ENCODE results near the gene BCAS4.

The BCAS4 gene, protein sequence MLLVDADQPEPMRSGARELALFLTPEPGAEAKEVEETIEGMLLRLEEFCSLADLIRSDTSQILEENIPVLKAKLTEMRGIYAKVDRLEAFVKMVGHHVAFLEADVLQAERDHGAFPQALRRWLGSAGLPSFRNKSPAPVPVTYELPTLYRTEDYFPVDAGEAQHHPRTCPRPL

DNA sequence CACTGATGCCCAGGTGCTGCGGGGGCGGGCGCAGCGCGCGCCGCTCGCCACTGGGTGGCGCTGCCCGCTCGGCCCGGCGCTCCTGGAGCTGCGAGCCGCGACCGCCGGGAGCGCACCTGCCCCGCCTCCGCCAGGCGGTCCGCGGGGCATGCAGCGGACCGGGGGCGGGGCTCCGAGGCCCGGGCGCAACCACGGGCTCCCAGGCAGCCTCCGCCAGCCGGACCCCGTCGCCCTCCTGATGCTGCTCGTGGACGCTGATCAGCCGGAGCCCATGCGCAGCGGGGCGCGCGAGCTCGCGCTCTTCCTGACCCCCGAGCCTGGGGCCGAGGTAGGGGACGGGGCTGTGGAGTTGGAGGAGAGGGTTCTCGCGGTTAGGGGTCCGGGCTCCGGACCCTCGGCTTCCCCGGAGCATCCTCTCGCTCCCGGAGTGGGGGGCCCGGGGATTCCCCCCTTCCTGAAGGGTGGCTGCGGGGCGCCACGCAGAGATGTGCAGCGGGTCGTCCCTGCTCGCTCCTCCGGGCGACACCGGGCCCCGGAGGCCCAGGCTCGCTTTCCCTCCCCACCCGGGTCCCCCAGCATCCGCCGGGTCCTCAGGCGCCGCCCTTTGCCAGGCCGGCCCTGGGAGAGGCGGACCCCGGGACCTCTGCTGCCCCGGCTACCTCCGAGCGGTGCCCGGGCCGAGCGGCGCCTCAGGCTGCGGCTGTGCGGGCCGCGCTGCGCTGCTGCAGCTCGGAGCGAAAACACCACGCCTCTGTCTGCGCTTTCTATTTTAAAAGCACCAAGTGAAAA is at the start of gene BCAS4:
Gene BCAS4, plus strand, starts transcription at position 216 of the 789 bp plus-strand sequence. Its CDS starts 23 bp downstream, at position 239.
- Histone ChIP-seq H3K27ac (ENCODE audit: low read depth in 2 of 2, low read length in 2 of 2) (peak within 1 kb of the TSS in 1 of 2 donors; percentile 65), H3K27me3 (ENCODE audit: control insufficient read depth in 2 of 2, insufficient read depth in 2 of 2, low read length in 2 of 2) (no peaks in the 10 kb centered on the region), H3K9ac (ENCODE audit: low read depth in 1 of 2, low read length in 2 of 2) (peak within 1 kb of the TSS; percentile 47 to 50), H3K36me3 (ENCODE audit: control insufficient read depth in 2 of 2, insufficient read depth in 2 of 2, low read length in 2 of 2) (no peaks in the 10 kb centered on the region), H3K4me3 (ENCODE audit: low read length in 2 of 2) (peak within 1 kb of the TSS; percentile 64 to 71), H3K9me3 (ENCODE audit: control insufficient read depth in 2 of 2, low read length in 2 of 2) (no peaks in the 10 kb centered on the region), H3K4me1 (ENCODE audit: control insufficient read depth in 2 of 2, insufficient read depth in 2 of 2, low read length in 2 of 2) (peaks cover 17% of the 10 kb centered on the region in 2 donors)

DNA sequence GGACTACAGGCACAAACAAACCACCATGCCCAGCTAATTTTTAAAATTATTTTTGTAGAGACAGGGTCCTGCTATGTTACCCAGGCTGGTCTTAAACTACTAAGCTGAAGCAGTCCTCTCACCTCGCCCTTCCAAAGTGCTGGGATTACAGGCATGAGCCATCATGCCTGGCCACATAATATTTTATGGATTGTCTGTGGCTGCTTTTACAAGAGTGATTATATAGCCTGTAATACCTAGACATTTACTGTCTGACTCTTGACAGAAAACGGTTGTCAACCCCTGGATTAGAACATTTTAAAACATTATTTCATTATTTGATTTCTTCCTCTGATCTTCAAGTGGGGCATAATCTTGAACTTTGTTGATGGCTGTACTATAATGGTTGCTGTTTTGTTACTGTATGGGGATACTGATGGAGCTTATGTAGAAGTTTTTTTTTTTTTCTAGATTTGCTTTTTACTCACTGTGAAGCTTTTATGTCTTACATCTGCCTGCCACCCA is 49.2 kb upstream of the BCAS4 start:
- H3K9ac ChIP-seq (ENCODE audit: low read depth in 1 of 2, low read length in 2 of 2), result peak overlapping the region in 1 of 2 donors; percentile 7
- H3K27ac ChIP-seq (ENCODE audit: low read depth in 2 of 2, low read length in 2 of 2), result peak overlapping the region; percentile 42 to 56
- no peaks in the 10 kb centered on the region for H3K27me3 ChIP-seq (ENCODE audit: control insufficient read depth in 2 of 2, insufficient read depth in 2 of 2, low read length in 2 of 2)
- H3K9me3 ChIP-seq (ENCODE audit: control insufficient read depth in 2 of 2, low read length in 2 of 2), result no peaks in the 10 kb centered on the region
- peak overlapping the region in 1 of 2 donors; percentile 19 for H3K4me3 ChIP-seq (ENCODE audit: low read length in 2 of 2)
- peaks cover 19 to 40% of the 10 kb centered on the region in 2 donors for H3K4me1 ChIP-seq (ENCODE audit: control insufficient read depth in 2 of 2, insufficient read depth in 2 of 2, low read length in 2 of 2)
- H3K36me3 ChIP-seq (ENCODE audit: control insufficient read depth in 2 of 2, insufficient read depth in 2 of 2, low read length in 2 of 2), result peaks cover 8 to 12% of the 10 kb centered on the region in 2 donors

DNA sequence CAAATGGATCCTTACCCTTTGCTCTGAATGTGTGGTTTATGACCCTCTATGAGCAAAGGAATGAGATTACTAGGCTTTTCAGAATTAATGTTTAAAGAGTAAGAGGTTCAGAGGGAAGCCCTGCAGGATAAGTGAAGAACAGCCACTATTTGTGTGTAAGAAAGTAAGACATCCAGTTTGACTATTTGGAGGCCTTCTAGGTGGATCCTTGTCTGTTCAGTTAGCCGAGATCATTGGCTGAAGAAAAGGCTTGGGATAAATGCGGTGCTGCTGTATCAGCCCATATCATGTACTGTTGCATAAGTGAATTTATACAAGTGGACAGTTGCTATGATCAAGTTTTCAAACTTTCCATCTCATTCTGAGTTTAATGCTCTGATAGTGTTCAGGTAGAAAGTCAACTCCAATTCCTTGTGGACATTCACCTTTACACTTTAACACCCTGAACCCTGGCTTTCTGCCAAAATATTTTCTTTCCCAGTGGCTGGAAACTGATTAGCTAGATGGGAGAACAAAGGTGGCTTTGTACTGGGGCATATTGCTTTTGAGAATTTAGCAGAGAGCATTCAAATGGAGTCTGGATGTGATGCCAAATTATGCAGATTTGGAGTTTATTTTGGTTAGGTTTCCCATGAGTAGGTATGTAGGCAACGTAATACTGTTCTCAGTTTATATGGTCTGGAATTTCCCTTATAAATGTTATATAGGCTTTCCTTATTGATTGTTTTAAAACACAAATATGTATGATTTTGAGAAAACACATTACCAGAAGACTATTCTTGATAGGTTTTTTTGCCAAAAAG is 48.5 kb upstream of the BCAS4 start:
- Histone ChIP-seq H3K27me3 (ENCODE audit: control insufficient read depth in 2 of 2, insufficient read depth in 2 of 2, low read length in 2 of 2) (no peaks in the 10 kb centered on the region), H3K9ac (ENCODE audit: low read depth in 1 of 2, low read length in 2 of 2) (peak overlapping the region in 1 of 2 donors; percentile 7), H3K9me3 (ENCODE audit: control insufficient read depth in 2 of 2, low read length in 2 of 2) (no peaks in the 10 kb centered on the region), H3K36me3 (ENCODE audit: control insufficient read depth in 2 of 2, insufficient read depth in 2 of 2, low read length in 2 of 2) (peaks cover 8 to 12% of the 10 kb centered on the region in 2 donors), H3K4me1 (ENCODE audit: control insufficient read depth in 2 of 2, insufficient read depth in 2 of 2, low read length in 2 of 2) (peaks cover 19 to 40% of the 10 kb centered on the region in 2 donors), H3K4me3 (ENCODE audit: low read length in 2 of 2) (peak overlapping the region in 1 of 2 donors; percentile 19), H3K27ac (ENCODE audit: low read depth in 2 of 2, low read length in 2 of 2) (peak overlapping the region; percentile 42 to 56)

DNA sequence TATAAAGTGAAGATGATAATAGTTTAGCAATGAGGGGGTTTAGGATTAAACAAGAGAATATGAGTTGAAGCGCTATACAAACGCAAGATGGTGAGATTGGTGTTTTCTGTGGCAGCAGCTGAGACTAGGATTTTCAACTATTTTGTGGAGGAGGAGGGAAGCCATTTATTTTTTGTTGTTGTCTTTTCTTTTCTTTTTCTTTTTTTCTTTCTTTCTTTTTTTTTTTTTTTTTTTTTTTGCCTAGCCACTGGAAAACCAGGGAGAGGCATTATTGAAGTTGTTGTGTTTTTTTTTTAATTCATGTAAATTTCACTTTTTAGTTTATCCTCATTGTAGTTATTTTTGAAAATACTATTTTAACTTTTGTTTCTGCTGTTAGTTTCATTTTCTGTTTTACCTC is 47.6 kb upstream of the BCAS4 start:
- peak overlapping the region in 1 of 2 donors; percentile 42 for H3K27ac ChIP-seq (ENCODE audit: low read depth in 2 of 2, low read length in 2 of 2)
- H3K4me3 ChIP-seq (ENCODE audit: low read length in 2 of 2), result peak overlapping the region in 1 of 2 donors; percentile 3
- H3K9me3 ChIP-seq (ENCODE audit: control insufficient read depth in 2 of 2, low read length in 2 of 2), result no peaks in the 10 kb centered on the region
- peaks cover 8 to 12% of the 10 kb centered on the region in 2 donors for H3K36me3 ChIP-seq (ENCODE audit: control insufficient read depth in 2 of 2, insufficient read depth in 2 of 2, low read length in 2 of 2)
- H3K27me3 ChIP-seq (ENCODE audit: control insufficient read depth in 2 of 2, insufficient read depth in 2 of 2, low read length in 2 of 2), result no peaks in the 10 kb centered on the region
- H3K4me1 ChIP-seq (ENCODE audit: control insufficient read depth in 2 of 2, insufficient read depth in 2 of 2, low read length in 2 of 2), result peaks cover 19 to 37% of the 10 kb centered on the region in 2 donors
- peak overlapping the region in 1 of 2 donors; percentile 20 for H3K9ac ChIP-seq (ENCODE audit: low read depth in 1 of 2, low read length in 2 of 2)

DNA sequence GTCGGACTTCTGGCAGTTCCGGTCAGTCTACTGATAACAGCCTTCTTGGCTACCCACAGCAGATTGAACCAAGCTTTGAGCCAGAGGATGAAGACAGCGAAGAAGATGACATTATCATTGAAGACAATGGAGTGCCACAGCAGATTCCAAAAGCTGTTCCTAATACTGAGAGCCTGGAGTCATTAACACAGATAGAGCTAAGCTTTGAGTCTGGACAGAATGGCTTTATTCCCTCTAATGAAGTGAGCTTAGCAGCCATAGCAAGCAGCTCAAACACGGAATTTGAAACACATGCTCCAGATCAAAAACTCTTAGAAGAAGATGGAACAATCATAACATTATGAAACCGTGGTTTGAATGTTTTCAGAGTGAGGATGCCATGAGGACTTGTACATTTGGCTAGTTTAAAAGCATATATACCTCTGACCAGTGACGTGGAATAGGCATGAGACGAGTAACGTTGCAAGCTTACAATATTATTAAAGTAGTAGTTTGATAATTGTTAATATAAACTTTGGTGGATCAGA is 44.7 kb upstream of the BCAS4 start:
- Histone ChIP-seq H3K9ac (ENCODE audit: low read depth in 1 of 2, low read length in 2 of 2) (no peak overlapping the region), H3K9me3 (ENCODE audit: control insufficient read depth in 2 of 2, low read length in 2 of 2) (no peaks in the 10 kb centered on the region), H3K4me1 (ENCODE audit: control insufficient read depth in 2 of 2, insufficient read depth in 2 of 2, low read length in 2 of 2) (peaks cover 10 to 27% of the 10 kb centered on the region in 2 donors), H3K27ac (ENCODE audit: low read depth in 2 of 2, low read length in 2 of 2) (no peak overlapping the region), H3K36me3 (ENCODE audit: control insufficient read depth in 2 of 2, insufficient read depth in 2 of 2, low read length in 2 of 2) (peaks cover 8 to 12% of the 10 kb centered on the region in 2 donors), H3K4me3 (ENCODE audit: low read length in 2 of 2) (no peak overlapping the region), H3K27me3 (ENCODE audit: control insufficient read depth in 2 of 2, insufficient read depth in 2 of 2, low read length in 2 of 2) (no peaks in the 10 kb centered on the region)

DNA sequence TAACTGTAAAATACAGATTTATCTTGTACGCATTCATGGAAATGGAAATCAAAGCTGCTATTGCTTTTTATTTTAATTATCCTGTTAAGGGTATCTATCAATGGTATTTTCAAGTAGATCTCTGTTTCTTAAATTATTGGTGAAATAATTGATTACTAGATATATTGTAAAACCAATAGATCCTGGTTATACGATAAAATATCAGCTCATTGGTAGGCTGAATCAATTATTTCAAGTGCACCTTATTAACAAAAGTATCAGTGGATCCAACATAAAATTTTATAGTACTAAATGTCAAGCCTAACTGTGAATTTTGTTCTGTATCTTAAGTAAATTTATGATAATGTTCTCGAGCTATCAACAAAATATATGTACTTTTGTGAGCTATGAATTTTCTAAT is 41.7 kb upstream of the BCAS4 start:
- peaks cover under 1 to 4% of the 10 kb centered on the region in 2 donors for H3K4me1 ChIP-seq (ENCODE audit: control insufficient read depth in 2 of 2, insufficient read depth in 2 of 2, low read length in 2 of 2)
- H3K27ac ChIP-seq (ENCODE audit: low read depth in 2 of 2, low read length in 2 of 2), result no peak overlapping the region
- H3K9me3 ChIP-seq (ENCODE audit: control insufficient read depth in 2 of 2, low read length in 2 of 2), result no peaks in the 10 kb centered on the region
- peaks cover 8 to 12% of the 10 kb centered on the region in 2 donors for H3K36me3 ChIP-seq (ENCODE audit: control insufficient read depth in 2 of 2, insufficient read depth in 2 of 2, low read length in 2 of 2)
- H3K4me3 ChIP-seq (ENCODE audit: low read length in 2 of 2), result no peak overlapping the region
- no peak overlapping the region for H3K9ac ChIP-seq (ENCODE audit: low read depth in 1 of 2, low read length in 2 of 2)
- H3K27me3 ChIP-seq (ENCODE audit: control insufficient read depth in 2 of 2, insufficient read depth in 2 of 2, low read length in 2 of 2), result no peaks in the 10 kb centered on the region

DNA sequence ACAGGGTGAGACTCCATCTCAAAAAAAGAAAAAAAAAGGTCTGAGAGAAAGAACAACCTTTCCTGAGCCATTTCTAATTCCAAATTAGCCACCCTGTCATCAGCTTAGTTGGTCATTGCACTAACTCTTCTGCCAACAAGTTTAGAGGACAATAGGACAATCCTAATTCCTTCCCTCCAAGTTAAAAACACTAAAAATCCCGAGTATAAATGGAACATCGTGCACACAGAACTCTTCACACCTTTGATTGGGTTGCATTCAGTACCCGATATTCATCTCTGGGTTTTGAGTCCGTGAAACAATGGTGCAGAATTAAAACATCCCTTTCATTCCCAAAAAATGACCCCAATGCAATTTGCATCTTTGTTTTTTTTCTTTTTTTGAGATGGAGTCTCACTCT is 40.4 kb upstream of the BCAS4 start:
- H3K9ac ChIP-seq (ENCODE audit: low read depth in 1 of 2, low read length in 2 of 2), result no peak overlapping the region
- no peak overlapping the region for H3K27ac ChIP-seq (ENCODE audit: low read depth in 2 of 2, low read length in 2 of 2)
- H3K9me3 ChIP-seq (ENCODE audit: control insufficient read depth in 2 of 2, low read length in 2 of 2), result no peaks in the 10 kb centered on the region
- no peak overlapping the region for H3K4me3 ChIP-seq (ENCODE audit: low read length in 2 of 2)
- no peaks in the 10 kb centered on the region for H3K4me1 ChIP-seq (ENCODE audit: control insufficient read depth in 2 of 2, insufficient read depth in 2 of 2, low read length in 2 of 2)
- peaks cover 8 to 12% of the 10 kb centered on the region in 2 donors for H3K36me3 ChIP-seq (ENCODE audit: control insufficient read depth in 2 of 2, insufficient read depth in 2 of 2, low read length in 2 of 2)
- no peaks in the 10 kb centered on the region for H3K27me3 ChIP-seq (ENCODE audit: control insufficient read depth in 2 of 2, insufficient read depth in 2 of 2, low read length in 2 of 2)

DNA sequence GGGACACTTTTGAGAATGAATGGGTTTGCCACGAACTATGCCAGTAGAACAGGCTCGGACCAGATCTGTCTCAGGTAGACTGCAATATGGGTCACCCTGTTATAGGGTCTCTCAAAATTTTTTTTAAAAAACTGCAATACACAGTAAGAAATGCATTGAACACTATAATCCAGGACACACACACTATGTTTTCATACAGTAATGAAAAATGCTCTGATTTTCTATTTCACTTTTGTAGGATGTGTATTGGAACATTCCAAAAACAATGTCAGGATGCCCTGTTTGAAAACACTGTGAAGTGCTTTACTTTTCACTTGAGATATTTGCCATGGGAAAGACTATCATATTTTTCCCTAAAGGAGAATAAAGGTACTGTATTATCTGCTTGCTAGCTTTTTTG is 38.4 kb upstream of the BCAS4 start:
- Histone ChIP-seq H3K27me3 (ENCODE audit: control insufficient read depth in 2 of 2, insufficient read depth in 2 of 2, low read length in 2 of 2) (no peaks in the 10 kb centered on the region), H3K9me3 (ENCODE audit: control insufficient read depth in 2 of 2, low read length in 2 of 2) (no peaks in the 10 kb centered on the region), H3K9ac (ENCODE audit: low read depth in 1 of 2, low read length in 2 of 2) (no peak overlapping the region), H3K27ac (ENCODE audit: low read depth in 2 of 2, low read length in 2 of 2) (no peak overlapping the region), H3K4me1 (ENCODE audit: control insufficient read depth in 2 of 2, insufficient read depth in 2 of 2, low read length in 2 of 2) (peaks cover 0 to 4% of the 10 kb centered on the region in 2 donors), H3K4me3 (ENCODE audit: low read length in 2 of 2) (no peak overlapping the region), H3K36me3 (ENCODE audit: control insufficient read depth in 2 of 2, insufficient read depth in 2 of 2, low read length in 2 of 2) (no peaks in the 10 kb centered on the region)

DNA sequence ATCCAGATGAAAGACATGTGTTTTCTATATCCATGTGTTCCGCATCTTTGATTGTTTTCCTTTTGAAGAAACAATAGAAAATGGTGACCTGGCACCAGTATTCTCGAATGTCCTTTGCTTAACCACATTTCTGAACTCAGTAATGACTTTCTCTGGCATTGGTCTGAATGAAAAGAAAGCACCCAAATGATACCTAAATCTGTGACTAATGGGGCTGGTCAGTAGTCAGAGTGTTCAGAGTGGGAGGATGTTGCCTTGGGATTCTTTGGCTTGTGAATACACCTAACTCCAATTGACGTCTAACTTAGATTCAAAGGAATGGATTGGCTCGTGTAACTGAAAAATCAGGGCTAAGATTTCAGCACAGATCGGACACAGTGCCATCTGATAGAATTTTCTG is 36.4 kb upstream of the BCAS4 start:
- Histone ChIP-seq H3K4me1 (ENCODE audit: control insufficient read depth in 2 of 2, insufficient read depth in 2 of 2, low read length in 2 of 2) (peaks cover 5 to 19% of the 10 kb centered on the region in 2 donors), H3K9ac (ENCODE audit: low read depth in 1 of 2, low read length in 2 of 2) (no peak overlapping the region), H3K27me3 (ENCODE audit: control insufficient read depth in 2 of 2, insufficient read depth in 2 of 2, low read length in 2 of 2) (no peaks in the 10 kb centered on the region), H3K27ac (ENCODE audit: low read depth in 2 of 2, low read length in 2 of 2) (no peak overlapping the region), H3K4me3 (ENCODE audit: low read length in 2 of 2) (no peak overlapping the region), H3K36me3 (ENCODE audit: control insufficient read depth in 2 of 2, insufficient read depth in 2 of 2, low read length in 2 of 2) (no peaks in the 10 kb centered on the region), H3K9me3 (ENCODE audit: control insufficient read depth in 2 of 2, low read length in 2 of 2) (no peaks in the 10 kb centered on the region)
